Kidney (tissue), 14 donors: Measurements from ENCODE around the gene TMX1. TPM values are rescaled to one million over a fixed set of nuclear protein-coding genes. Genes with fewer than 3 reads are reported as not detected.

Experiments
- DNase-seq, 5 donors: peaks; one replicate each; pipeline ENCODE4 v3.0.0-alpha.2; 2013 to 2020
- FAIRE-seq: peaks from 2 replicates; lab custom pipeline; 2012; peaks lifted over from hg19 to GRCh38; lab: Jason Lieb, UNC
- H3K27ac ChIP-seq, 2 donors: one replicate each; pipeline ENCODE4 v1.7.0; 2013; ENCODE audit warnings: low read depth in 2 of 2, low read length in 2 of 2, inconsistent platforms in 1 of 2
- H3K27me3 ChIP-seq: one replicate; pipeline ENCODE4 v1.7.1; 2013; ENCODE audit warnings: low read length, inconsistent platforms; ENCODE audit not compliant: control insufficient read depth, insufficient read depth
- H3K36me3 ChIP-seq, 3 donors: one replicate each; pipeline versions ENCODE4 v1.7.0 to v1.7.1; 2013; ENCODE audit warnings: low read length in 3 of 3, control low read depth in 1 of 3, inconsistent platforms in 1 of 3; ENCODE audit not compliant: insufficient read depth in 3 of 3, control insufficient read depth in 2 of 3
- H3K4me1 ChIP-seq, 3 donors: one replicate each; pipeline versions ENCODE4 v1.7.0 to v1.7.1; 2013; ENCODE audit warnings: low read length in 3 of 3, inconsistent platforms in 1 of 3, low read depth in 1 of 3; ENCODE audit not compliant: control insufficient read depth in 2 of 3, insufficient read depth in 2 of 3
- H3K4me3 ChIP-seq, 3 donors: one replicate each; pipeline versions ENCODE4 v1.7.0 to v1.8.1; 2013; ENCODE audit warnings: low read length in 3 of 3, control low read depth in 1 of 3, inconsistent platforms in 1 of 3
- H3K9ac ChIP-seq, 3 donors: one replicate each; pipeline versions ENCODE4 v1.7.0 to v1.7.1; 2013; ENCODE audit warnings: low read length in 3 of 3, control low read depth in 1 of 3, inconsistent platforms in 1 of 3
- H3K9me3 ChIP-seq, 3 donors: one replicate each; pipeline versions ENCODE4 v1.7.0 to v1.7.1; 2013; ENCODE audit warnings: low read length in 3 of 3, control low read depth in 1 of 3, inconsistent platforms in 1 of 3; ENCODE audit not compliant: control insufficient read depth in 2 of 3, insufficient read depth in 1 of 3
- CTCF ChIP-seq: IDR thresholded peaks from 3 replicates; pipeline ENCODE4 v1.5.1; 2012; ENCODE audit warnings: mild to moderate bottlenecking, moderate library complexity, borderline replicate concordance; ENCODE audit not compliant: insufficient read depth; ENCODE audit errors: extremely low read depth
- intact Hi-C: fragments of 100-400 bp; cut with DNase I; formaldehyde crosslinking; loops from one replicate; pipeline ENCODE4 v1.11.1; 2022
- polyA plus RNA-seq: library from polyadenylated mRNA; stranded (reverse); fragments of 350-450 nt; fragmentation: Illumina TruSeq; extraction: RNeasy Lipid Tissue Mini Kit (QIAGEN cat#74804); gene quantifications from one replicate; pipeline ENCODE4 v1.2.3, GENCODE V29; 2014; ENCODE audit warnings: low read depth, low replicate concordance; ENCODE audit not compliant: insufficient read depth
- total RNA-seq: library from RNA; stranded (reverse); fragmentation: NEBNext Ultra II Directional; extraction: Animal tissue kit (Norgen Biotek cat#: 25700); gene quantifications from one replicate; pipeline ENCODE4 v1.2.1, GENCODE V29; 2021
- donor health status: control.
- donor health status: control.
- donor health status: control.
- donor health status: control.
- donor health status: control.
- donor health status: DM: yes; HTN: yes; CAD: no.
- donor health status: Normal renal cell carcinoma (clear cell type).

Gene TMX1
- total and polyA plus RNA-seq, 2 donors from 2014 or later, result 12.3 to 31.6 TPM

- Histone ChIP-seq H3K9ac (no peak overlapping the region), H3K27me3 (no peaks in the 10 kb centered on the region), H3K4me3 (no peak overlapping the region), H3K9me3 (peaks cover 0 to 2% (median 0%) of the 10 kb centered on the region in 3 donors), H3K4me1 (no peaks in the 10 kb centered on the region), H3K27ac (no peak overlapping the region), H3K36me3 (peaks cover 0 to 3% (median 2%) of the 10 kb centered on the region in 3 donors)
- no peak for DNase-seq
- intact Hi-C loops, result no loop called here
- TF ChIP-seq CTCF, result no peak
- no peak for FAIRE-seq
These were observed 22.8 kb downstream of the TMX1 start for GRCh38 chr14:51262868-51263267.

- intact Hi-C loops, result no loop called here
- Histone ChIP-seq H3K9me3 (no peaks in the 10 kb centered on the region), H3K4me3 (no peak overlapping the region), H3K9ac (no peak overlapping the region), H3K27me3 (no peaks in the 10 kb centered on the region), H3K27ac (no peak overlapping the region), H3K4me1 (no peaks in the 10 kb centered on the region), H3K36me3 (no peaks in the 10 kb centered on the region)
- FAIRE-seq, result no peak
- no peak for TF ChIP-seq CTCF
- DNase-seq, result no peak
These were observed 29.6 kb downstream of the TMX1 start for GRCh38 chr14:51269634-51270033.

- FAIRE-seq (no peak), DNase-seq (no peak)
- no peak for TF ChIP-seq CTCF
- Histone ChIP-seq H3K27me3 (no peaks in the 10 kb centered on the region), H3K9ac (no peak overlapping the region), H3K9me3 (no peaks in the 10 kb centered on the region), H3K36me3 (no peaks in the 10 kb centered on the region), H3K4me1 (no peaks in the 10 kb centered on the region), H3K27ac (no peak overlapping the region), H3K4me3 (no peak overlapping the region)
- intact Hi-C loops, result no loop called here
These were observed 36.6 kb downstream of the TMX1 start for GRCh38 chr14:51276605-51277004.
